ENCODE data around the gene ZNF132. TPM values are rescaled to one million over a fixed set of nuclear protein-coding genes. Genes with fewer than 3 reads are reported as not detected.
A peak's percentile ranks its signal among the peaks of the same experiment; 100 is the strongest.

Gene ZNF132
- total RNA-seq, 1 experiment from 2014 or later: not detected

- TF ChIP-seq ZBTB33 (IDR thresholded peaks at IDR 0.05; ENCODE audit: extremely low read depth, insufficient replicate concordance, low read length): no peak
- TF ChIP-seq ZFX (IDR thresholded peaks at IDR 0.05): no peak
- TF ChIP-seq SIN3A (IDR thresholded peaks at IDR 0.05; ENCODE audit: low read depth): peak; percentile 37; the same call in 1 of the 2 replicates
- no peak for TF ChIP-seq REST (IDR thresholded peaks at IDR 0.05; ENCODE audit: low read depth)
- peak; percentile 94 for TF ChIP-seq POLR2A (IDR thresholded peaks at IDR 0.05; ENCODE audit: borderline replicate concordance, extremely low read depth, insufficient read depth, insufficient read length)
- TF ChIP-seq RAD21 (IDR thresholded peaks at IDR 0.05; ENCODE audit: low read depth): no peak
These were observed 38.8 kb downstream of the ZNF132 start (continued) for GRCh38 chr19:58400916-58401839.

Data from HCT116 (cell line).